GM19372 (cell line): ENCODE measurements around the gene PCNP.
A peak's percentile ranks its signal among the peaks of the same experiment; 100 is the strongest.
"Not testable (repeated sequence)": the region's sequence is repeated elsewhere in the genome, so short reads cannot be mapped to it uniquely, and the experiment has no call there.

Experiments
- ATAC-seq: cut with Tn5 transposase; IDR thresholded peaks from one replicate; pipeline ENCODE4 v1.9.1; 2021; ENCODE audit warnings: mild to moderate bottlenecking, low read depth, moderate library complexity; ENCODE audit not compliant: unreplicated experiment

Gene PCNP

DNA sequence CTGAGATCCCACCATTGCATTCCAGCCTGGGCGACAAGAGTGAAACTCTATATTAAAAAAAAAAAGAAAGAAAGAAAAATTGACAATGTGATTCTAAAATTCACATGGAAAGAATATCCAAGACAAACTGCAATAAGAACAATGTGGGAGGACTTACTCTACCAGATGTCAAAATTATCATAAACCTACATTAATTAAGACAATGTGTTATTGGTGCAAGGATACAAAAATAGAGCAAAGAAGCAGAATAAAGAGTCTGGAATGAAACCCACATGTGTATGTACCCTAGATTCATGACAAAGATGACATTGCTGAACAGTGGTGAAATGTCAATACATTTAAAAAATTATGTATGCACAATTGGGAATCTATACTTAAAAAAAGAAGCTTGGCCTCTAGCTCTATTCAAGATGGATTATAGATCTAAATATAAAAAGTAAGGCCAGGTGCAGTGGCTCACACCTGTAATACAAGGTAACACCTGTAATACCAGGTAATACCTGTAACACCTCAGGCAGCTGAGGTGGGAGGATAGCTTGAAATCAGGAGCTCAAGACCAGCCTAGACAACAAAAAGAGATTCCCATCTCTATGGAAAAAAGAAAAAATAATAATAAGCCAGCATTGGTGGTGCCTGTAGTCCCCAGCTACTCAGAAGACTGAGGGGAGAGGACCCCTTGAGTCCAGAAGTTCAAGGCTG, 57.3 kb downstream of the PCNP start:
- no peak for ATAC-seq

DNA sequence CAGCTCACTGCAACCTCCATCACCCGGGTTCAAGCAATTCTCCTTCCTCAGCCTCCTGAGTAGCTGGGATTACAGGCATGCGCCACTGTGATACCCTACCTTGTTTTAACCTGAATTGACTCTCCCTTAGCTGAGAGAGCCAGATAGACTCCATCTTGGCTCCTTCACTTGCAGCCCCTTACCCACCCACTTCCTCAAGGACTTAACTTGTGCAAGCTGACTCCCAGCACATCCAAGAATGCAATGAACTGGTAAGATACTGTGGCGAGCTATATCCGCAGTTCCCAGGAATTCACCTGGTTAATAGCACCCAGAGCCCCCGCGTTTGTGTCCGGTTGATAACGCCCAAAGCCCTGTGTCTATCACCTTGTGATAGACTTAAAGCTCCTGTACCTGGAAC, 58.0 kb downstream of the PCNP start:
- not testable (repeated sequence) for ATAC-seq

DNA sequence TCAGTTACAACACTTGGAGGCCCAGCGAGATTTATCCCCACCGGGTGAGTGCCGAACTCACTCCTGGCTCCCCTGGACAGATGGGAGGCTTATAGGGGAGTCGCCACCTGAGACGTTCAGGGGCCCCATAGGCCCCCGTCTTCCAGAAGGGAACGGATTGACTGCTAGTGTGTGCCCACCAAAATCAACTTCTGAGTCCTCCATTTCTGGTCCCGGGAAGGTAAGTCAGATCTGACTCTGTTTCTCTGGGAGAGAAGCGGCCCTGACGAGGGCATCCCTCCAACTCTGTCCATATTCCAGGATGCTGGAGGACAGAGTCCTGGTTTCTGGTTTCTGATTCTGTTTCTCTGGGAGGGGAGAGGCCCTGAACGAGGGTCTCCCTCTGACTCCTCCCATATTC, 58.6 kb downstream of the PCNP start:
- no peak for ATAC-seq

DNA sequence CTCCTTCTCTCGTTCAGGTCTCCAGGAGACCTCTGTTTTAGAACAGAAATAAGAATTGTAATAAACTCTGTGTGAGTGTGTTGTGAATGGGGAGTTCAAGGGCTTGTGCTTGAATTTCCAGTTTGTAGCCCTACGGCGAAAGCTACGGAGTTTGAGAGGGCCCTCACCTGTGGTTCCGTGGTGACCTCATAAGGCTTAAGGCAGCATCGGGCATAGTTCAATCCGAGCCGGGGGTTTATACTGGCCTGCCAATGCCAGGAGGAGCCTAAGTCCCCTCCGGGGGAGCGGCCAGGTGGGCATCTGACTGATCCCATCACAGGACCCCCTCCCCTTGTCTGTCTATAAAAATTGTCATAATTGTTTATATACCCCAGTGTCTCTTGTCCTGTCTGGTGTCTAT, 59.2 kb downstream of the PCNP start:
- no peak for ATAC-seq

DNA sequence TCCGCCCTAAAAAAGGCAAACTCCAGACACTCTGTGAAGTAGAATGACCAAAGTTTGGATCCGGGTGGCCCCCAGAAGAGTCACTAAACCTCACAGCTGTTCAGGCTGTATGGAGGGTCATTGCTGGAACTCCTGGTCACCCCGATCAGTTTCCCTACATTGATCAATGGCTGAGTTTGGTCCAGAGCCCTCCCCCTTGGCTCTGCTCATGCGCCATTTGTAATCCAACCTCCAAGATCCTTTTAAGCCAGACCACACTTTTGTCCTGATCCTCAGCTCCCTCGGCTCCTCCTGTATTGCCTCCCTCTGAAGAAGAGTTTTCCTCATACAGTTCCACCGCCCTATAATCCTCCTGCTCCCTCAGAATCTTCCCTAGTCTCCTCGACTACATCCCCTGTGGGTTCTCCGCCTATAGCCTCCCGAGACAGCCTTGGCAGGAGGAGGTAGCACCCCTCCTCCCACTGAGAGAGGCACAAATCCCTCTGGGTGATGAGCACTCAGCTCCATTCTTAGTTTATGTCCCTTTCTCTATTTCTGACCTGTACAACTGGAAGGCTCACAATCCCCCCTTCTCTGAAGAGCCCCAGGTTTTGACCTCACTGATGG, 60.7 kb downstream of the PCNP start:
- no peak for ATAC-seq

DNA sequence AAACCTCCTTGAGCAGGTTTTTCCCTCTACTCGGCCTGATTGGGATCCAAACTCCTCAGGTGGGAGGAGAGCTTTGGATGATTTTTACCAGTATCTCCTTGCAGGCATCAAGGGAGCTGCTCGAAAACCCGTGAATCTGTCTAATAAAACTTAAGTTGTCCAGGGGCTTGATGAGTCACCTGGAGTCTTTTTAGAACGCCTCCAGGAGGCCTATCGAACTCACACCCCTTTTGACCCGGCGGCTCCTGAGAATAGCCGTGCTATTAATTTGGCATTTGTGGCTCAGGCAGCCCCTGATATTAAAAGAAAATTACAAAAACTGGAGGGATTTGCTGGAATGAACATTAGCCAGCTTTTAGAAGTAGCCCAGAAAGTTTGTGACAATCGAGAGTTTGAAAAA, 61.4 kb downstream of the PCNP start:
- ATAC-seq, result no peak

DNA sequence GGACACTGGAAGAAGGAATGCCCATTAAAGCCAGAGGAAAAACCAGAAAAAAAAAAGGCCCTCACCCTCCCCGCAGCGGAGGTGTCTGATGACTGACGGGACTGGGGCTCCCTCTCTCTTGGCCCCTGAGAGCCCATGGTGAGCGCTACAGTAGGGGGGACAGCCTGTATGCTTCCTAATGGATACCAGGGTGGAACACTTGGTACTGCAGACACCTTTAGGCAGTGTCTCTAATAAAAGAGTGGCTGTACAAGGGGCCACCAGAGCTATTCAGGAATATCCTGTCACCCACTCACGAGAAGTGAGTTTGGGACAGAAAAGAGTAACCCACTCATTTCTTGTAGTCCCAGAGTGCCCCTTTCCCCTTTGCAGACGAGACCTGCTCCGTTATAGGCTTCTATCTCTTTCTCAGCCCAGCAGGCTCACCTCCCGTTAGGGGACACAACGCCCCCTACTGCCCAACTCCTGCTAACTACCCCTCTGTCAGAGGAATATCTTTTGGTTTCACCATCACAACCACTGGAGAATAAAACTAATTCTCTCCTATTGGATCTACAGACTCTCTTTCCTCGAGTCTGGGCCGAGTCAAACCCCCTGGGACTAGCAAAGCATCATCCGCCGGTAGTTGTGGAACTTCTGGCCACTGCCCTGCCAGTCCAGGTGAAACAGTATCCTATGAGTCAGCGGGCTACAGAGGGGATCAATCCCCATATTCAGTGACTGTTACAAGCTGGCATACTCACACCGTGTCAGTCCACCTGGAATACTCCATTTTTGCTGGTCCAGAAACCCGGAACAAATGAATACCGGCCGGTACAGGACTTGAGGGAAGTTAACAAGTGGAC, 62.2 kb downstream of the PCNP start:
- peak; percentile 91 for ATAC-seq

DNA sequence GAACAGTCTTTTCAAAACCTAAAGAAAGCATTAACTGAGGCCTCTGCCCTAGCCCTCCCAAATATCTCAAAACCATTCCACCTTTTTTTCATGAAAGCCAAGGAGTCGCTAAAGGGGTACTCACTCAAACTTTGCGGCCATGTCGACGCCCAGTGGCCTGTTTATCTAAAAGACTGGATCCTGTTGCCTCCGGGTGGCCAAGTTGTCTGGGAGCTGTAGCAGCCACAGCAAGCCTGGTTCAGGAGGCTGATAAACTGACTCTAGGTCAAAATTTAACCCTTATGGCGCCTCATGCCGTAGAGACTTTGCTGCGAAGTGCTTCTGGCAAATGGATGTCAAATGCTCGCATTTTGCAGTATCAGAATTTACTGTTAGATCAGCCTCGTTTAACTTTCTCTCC, 63.5 kb downstream of the PCNP start:
- no peak for ATAC-seq

DNA sequence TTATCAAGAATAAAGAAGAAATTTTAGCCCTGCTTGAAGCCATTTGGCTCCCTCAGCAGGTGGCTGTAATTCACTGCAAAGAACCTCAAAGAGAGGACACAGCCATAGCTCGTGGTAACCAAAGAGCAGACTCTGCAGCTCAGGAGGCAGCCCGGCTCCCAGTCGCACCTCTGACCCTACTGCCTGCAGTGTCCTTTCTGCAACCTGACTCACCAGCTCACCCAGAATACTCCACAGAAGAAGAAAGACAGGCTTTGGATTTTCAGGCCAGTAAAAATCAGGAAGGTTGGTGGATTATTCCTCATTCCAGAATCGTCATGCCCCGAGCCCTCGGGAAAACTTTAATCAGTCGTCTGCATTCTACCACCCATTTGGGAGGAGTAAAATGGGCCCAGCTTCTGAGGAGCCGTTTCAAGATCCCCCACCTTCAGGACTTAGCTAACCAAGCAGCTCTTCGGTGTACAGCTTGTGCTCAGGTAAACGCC, 64.3 kb downstream of the PCNP start:
- ATAC-seq, result no peak

DNA sequence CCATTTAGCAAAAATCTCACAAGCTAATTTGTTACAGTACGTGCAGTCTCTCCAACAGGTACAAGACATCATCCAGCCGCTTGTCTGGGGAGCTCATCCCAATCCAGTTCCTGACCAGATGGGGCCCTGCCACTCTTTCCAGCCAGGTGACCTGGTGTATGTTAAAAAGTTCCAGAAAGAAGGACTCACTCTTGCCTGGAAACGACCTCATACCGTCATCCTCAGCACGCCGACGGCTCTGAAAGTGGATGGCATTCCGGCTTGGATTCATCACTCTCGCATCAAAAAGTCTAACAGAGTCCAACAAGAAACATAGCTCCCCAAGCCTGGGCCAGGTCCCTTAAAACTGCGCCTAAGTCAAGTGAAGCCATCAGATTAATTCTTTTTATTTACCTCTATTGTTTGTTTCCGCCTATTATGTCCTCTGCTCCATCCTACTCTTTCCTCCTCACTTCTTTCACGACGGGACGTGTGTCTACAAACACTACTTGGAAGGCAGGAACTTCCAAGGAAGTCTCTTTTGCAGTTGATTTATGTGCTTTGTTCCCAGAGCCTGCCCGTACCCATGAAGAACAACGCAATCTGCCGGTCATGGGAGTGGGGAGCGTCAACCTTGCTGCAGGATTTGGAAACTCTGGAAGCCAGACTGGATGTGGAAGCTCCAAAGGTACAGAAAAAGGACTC, 65.4 kb downstream of the PCNP start:
- ATAC-seq, result no peak

DNA sequence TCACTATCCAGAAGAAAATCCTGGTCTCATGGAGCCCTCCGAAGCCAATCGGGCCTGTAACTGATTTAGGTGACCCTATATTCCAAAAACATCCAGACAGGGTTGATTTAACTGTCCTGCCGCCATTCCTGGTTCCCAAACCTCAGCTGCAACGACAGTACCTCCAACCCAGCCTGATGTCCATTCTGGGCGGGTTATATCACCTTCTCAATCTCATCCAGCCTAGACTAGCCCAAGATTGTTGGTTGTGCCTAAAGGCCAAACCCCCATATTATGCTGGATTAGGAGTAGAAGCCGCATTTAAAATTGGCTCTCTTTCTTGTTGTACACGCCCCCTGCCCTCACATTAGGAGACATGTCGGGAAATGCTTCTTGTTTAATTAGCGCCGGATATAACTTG, 66.3 kb downstream of the PCNP start:
- ATAC-seq, result no peak

DNA sequence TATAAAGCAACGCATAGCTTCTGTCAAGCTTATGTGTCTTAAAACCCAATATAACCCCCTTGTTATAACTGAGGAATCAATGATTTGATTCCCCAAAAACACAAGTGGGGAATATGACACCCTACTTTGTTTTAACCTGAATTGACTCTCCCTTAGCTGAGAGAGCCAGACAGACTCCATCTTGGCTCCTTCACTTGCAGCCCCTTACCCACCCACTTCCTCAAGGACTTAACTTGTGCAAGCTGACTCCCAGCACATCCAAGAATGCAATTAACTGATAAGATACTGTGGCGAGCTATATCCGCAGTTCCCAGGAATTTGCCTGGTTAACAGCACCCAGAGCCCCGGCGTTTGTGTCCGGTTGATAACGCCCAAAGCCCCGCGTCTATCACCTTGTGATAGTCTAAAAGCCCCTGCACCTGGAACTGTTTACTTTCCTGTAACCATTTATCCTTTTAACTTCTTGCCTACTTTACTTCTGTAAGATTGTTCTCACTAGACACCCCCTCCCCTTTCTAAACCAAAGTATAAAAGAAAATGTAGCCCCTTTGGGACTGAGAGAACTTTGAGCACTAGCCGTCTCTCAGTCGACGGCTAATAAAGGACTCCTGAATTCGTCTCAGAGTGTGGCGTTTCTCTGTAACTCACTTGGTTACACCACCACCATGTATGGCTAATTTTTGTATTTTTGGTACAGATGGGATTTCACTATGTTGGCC, 67.6 kb downstream of the PCNP start:
- not testable (repeated sequence) for ATAC-seq

DNA sequence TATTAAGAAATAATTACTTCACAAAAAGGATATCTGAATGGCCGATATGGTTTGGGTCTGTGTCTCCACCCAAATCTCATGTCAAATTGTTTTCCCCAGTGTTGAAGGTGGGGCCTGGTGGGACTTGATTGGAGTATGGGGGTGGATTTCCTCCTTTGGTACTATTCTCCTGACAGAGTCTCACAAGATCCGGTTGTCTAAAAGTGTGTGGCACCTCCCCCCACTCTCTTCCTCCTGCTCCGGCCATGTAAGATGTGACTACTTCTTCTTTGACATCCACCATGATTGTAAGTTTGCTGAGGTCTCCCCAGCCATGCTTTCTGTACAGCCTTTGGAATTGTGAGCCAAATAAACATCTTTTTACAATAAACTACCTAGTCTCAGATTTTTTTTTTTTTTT, 68.5 kb downstream of the PCNP start:
- no peak for ATAC-seq

DNA sequence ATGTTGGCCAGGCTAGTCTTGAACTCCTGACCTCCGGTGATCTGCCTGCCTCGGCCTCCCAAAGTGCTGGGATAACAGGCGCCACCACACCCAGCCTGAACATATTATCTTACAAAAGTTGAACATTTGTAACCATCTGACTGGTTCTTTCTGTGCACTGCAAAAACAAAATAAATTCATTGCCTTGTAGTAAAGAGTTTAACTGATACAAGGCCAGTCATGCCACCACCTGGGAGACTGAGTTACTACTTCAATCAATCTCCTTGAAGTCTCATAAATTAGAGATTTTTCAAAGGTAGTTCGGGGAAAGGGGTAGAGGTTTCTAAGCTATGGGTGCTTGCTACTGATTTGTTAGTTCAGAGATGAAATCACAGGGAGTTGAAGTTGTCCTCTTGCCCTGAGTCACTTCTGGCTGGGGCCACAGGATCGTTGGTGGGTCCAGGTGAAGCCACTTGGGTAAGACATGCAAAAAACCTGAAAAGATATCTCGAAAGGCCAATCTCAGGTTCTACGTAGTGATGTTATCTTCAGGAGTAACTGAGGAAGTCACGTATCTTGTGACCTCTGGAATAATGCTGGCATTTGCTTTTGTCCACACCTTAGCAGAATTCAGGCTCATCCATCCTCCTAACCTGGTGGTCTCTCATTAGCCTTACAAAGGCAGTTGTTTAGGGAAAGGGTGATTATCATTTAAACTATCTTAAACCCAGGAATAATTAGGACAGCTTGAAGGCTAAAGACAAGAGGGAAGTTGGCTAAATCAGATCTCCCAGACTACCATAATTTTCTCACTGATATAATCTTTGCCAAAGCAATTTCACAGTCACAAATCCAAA, 69.2 kb downstream of the PCNP start:
- no peak for ATAC-seq
